HG03432 (cell line): ENCODE measurements around the gene TNFRSF21.
"Not testable (repeated sequence)": the region's sequence is repeated elsewhere in the genome, so short reads cannot be mapped to it uniquely, and the experiment has no call there.

Source experiments
- ATAC-seq: cut with Tn5 transposase; IDR thresholded peaks from one replicate; pipeline ENCODE4 v1.9.1; 2021; ENCODE audit warnings: mild to moderate bottlenecking, moderate library complexity; ENCODE audit not compliant: unreplicated experiment

Gene TNFRSF21

GRCh38 chr6:47323887-47324286, 14.2 kb upstream of the TNFRSF21 start:
- no peak for ATAC-seq

- ATAC-seq = no peak
These were observed 13.6 kb upstream of the TNFRSF21 start for GRCh38 chr6:47323321-47323720.

- ATAC-seq = no peak
These were observed 11.9 kb upstream of the TNFRSF21 start for GRCh38 chr6:47321577-47321976.

DNA sequence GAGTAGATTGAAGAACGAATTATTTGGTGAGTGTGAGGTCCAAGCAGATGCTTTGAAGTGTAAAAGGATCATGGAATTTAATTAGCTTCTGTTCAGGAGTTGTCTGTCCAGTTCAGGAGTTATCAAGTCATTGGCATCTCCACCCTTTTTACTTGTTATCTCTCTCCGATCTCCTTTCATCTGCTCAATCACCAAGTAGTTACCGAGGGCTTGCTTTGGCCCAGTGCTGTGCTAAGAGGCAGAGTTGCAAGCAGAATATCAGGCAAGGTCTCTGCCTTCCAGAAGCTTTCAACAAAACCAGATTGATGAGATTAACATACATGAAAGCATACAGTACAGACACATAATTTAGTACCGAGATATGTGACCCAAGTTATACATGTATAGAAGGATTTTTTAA, 10.2 kb upstream of the TNFRSF21 start:
- ATAC-seq = no peak

- no peak for ATAC-seq
These were observed 9.7 kb upstream of the TNFRSF21 start for GRCh38 chr6:47319382-47319781.

GRCh38 chr6:47318236-47318989, 8.7 kb upstream of the TNFRSF21 start:
- no peak for ATAC-seq

DNA sequence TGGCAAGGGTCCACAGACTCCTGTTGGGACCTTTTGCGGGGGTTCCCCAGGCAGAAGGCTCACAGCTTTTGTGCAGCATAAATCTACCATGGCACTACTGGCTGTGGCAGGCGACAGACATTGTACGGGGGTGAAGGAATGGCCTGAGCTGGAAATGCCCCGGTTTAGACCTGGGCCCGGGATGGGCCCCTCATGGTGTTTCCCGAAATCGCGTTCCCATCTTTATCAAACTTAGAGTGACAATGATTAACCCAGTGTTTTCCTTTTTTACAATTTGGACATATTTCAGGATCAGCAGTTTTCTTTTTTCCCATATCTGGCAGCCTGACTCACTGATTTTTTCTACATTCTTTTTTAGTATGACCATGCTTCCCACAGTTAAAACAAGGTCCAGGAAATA, 5.5 kb upstream of the TNFRSF21 start:
- ATAC-seq = not testable (repeated sequence)

- peak; percentile 7 for ATAC-seq
These were observed 401 bp upstream of the TNFRSF21 start for GRCh38 chr6:47310131-47310480.

GRCh38 chr6:47308552-47309290, 984 bp downstream of the TNFRSF21 start:
- peak; percentile 23 for ATAC-seq

- ATAC-seq = no peak
These were observed 1.5 kb downstream of the TNFRSF21 start for GRCh38 chr6:47308198-47308517.

- no peak for ATAC-seq
These were observed 2.1 kb downstream of the TNFRSF21 start for GRCh38 chr6:47307362-47308197.

DNA sequence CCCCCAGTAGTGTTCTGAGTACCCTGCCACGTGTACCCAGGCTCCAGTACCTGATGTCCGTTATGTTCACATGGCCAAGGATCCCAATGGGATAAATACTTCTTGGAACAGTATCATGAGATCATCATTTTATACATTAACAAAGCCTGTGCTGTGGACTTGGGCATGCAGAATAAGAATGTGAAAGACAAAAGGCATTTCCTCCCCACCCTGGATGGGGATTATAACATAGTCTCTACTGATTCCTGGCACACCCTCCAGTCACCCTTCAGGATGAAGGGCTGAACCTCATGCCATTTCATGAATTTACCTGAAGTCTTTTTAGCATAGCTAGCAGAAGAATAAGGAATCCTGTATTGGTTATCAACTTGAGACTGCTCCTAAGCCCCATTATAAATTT, 2.8 kb downstream of the TNFRSF21 start:
- ATAC-seq = no peak

DNA sequence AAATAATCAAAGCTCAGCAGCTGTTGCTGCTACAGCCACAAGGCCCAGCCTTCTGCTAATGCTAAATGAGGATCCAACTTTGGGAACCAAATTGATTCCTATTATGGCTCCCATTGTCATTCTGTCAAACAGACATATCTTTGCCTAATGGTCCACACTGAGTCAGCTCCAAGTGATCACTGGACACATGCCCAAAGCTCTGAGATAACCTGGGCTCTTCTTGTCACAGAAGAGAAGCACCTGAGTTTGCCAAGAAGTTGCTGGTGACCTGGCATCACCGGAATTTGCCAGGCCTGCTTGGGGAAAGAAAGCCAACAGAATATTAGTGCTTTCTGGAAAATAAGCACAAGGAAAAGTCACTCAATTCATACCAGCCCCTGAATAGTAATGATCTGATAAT, 5.8 kb downstream of the TNFRSF21 start:
- ATAC-seq = no peak

- ATAC-seq = peak; percentile 71
These were observed 6.4 kb downstream of the TNFRSF21 start for GRCh38 chr6:47303342-47303741.

GRCh38 chr6:47302043-47302442, 7.7 kb downstream of the TNFRSF21 start:
- ATAC-seq = peak; percentile 71

- ATAC-seq = no peak
These were observed 8.3 kb downstream of the TNFRSF21 start for GRCh38 chr6:47301441-47301840.

GRCh38 chr6:47300417-47300816, 9.3 kb downstream of the TNFRSF21 start:
- no peak for ATAC-seq

DNA sequence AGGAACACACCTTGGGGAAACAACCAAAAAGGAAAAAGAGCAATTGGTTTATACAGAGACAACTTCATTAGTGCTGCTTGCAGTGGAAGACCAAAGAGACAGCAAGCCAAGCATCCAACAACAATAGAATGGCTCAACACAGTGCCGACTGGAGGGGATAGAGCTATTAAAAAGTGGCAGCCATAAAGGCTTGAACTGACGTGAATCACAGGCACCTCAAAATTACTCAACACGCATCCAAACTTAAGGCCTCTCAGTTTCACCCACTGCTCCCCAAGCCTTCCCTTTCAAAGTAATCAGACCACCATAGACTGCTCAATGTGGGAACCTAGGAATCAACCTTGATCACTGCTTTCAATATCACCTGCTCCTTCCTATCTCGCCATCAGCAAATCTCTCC, 9.7 kb downstream of the TNFRSF21 start:
- ATAC-seq = no peak

GRCh38 chr6:47298475-47298874, 11.2 kb downstream of the TNFRSF21 start:
- no peak for ATAC-seq

DNA sequence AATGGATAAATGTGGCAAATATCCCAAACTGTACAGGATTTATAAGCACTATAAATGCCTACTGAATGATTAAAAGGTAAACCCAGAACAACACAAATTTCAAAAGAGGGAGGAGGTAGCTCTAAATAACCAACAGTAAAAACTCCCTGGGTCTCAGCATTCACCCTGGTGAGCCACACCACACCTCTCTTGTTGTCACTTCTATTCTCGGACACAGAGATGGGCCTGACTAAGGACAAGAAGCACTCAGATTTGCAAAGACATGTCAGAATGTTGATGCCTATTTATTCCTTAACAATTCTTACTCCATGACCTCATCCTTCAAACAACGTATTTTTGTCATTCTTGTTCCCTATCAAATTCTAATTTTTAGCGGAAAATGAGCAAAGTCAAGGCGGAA, 14.7 kb downstream of the TNFRSF21 start:
- no peak for ATAC-seq

- no peak for ATAC-seq
These were observed 16.8 kb downstream of the TNFRSF21 start for GRCh38 chr6:47292944-47293343.

GRCh38 chr6:47292027-47292426, 17.7 kb downstream of the TNFRSF21 start:
- ATAC-seq = no peak
